IPS-18c (cell line): Measurements from ENCODE around the gene SGMS1.

ENCODE experiments used
- H3K4me3 ChIP-seq: 2 replicates; pipeline ENCODE4 v1.7.0; 2013; ENCODE audit warnings: low read depth, mild to moderate bottlenecking, low read length, moderate library complexity; ENCODE audit not compliant: insufficient read depth
- H3K9me3 ChIP-seq: one replicate; pipeline ENCODE4 v1.6.1; 2013; ENCODE audit warnings: mild to moderate bottlenecking, low read length, moderate library complexity; ENCODE audit not compliant: control insufficient read depth, insufficient read depth

The SGMS1 gene

GRCh38 chr10:50397312-50398140 lies 226.2 kb downstream of the SGMS1 start:
- Histone ChIP-seq H3K4me3 (no peak overlapping the region), H3K9me3 (no peaks in the 10 kb centered on the region)

- H3K9me3 ChIP-seq: no peaks in the 10 kb centered on the region
- no peak overlapping the region for H3K4me3 ChIP-seq
Observed at GRCh38 chr10:50396491-50397311, 227.1 kb downstream of the SGMS1 start.

- Histone ChIP-seq H3K9me3 (no peaks in the 10 kb centered on the region), H3K4me3 (no peak overlapping the region)
Observed at GRCh38 chr10:50395851-50396250, 227.9 kb downstream of the SGMS1 start.

- no peaks in the 10 kb centered on the region for H3K9me3 ChIP-seq
- no peak overlapping the region for H3K4me3 ChIP-seq
Observed at GRCh38 chr10:50395271-50395670, 228.5 kb downstream of the SGMS1 start.

GRCh38 chr10:50394832-50395231 lies 228.9 kb downstream of the SGMS1 start:
- H3K4me3 ChIP-seq: no peak overlapping the region
- no peaks in the 10 kb centered on the region for H3K9me3 ChIP-seq

- Histone ChIP-seq H3K4me3 (no peak overlapping the region), H3K9me3 (no peaks in the 10 kb centered on the region)
Observed at GRCh38 chr10:50393784-50394467, 229.8 kb downstream of the SGMS1 start.

GRCh38 chr10:50392966-50393718 lies 230.6 kb downstream of the SGMS1 start:
- Histone ChIP-seq H3K9me3 (no peaks in the 10 kb centered on the region), H3K4me3 (no peak overlapping the region)

GRCh38 chr10:50392426-50392825 lies 231.3 kb downstream of the SGMS1 start:
- Histone ChIP-seq H3K9me3 (no peaks in the 10 kb centered on the region), H3K4me3 (no peak overlapping the region)

GRCh38 chr10:50390302-50390701 lies 233.5 kb downstream of the SGMS1 start:
- Histone ChIP-seq H3K4me3 (no peak overlapping the region), H3K9me3 (no peaks in the 10 kb centered on the region)

- Histone ChIP-seq H3K4me3 (no peak overlapping the region), H3K9me3 (no peaks in the 10 kb centered on the region)
Observed at GRCh38 chr10:50388181-50388580, 235.6 kb downstream of the SGMS1 start.

GRCh38 chr10:50387732-50388073 lies 236.1 kb downstream of the SGMS1 start:
- no peak overlapping the region for H3K4me3 ChIP-seq
- no peaks in the 10 kb centered on the region for H3K9me3 ChIP-seq

- no peak overlapping the region for H3K4me3 ChIP-seq
- H3K9me3 ChIP-seq: no peaks in the 10 kb centered on the region
Observed at GRCh38 chr10:50387007-50387731, 236.6 kb downstream of the SGMS1 start.

- Histone ChIP-seq H3K4me3 (no peak overlapping the region), H3K9me3 (no peaks in the 10 kb centered on the region)
Observed at GRCh38 chr10:50385624-50386023, 238.1 kb downstream of the SGMS1 start.

- H3K4me3 ChIP-seq: no peak overlapping the region
Observed at GRCh38 chr10:50384898-50385297, 238.9 kb downstream of the SGMS1 start.

GRCh38 chr10:50384238-50384637 lies 239.5 kb downstream of the SGMS1 start:
- H3K9me3 ChIP-seq: no peaks in the 10 kb centered on the region
- no peak overlapping the region for H3K4me3 ChIP-seq

More at GRCh38 chr10:50384898-50385297, 238.9 kb downstream of the SGMS1 start:
- no peaks in the 10 kb centered on the region for H3K9me3 ChIP-seq

GRCh38 chr10:50382576-50383023 lies 241.2 kb downstream of the SGMS1 start:
- H3K9me3 ChIP-seq: no peaks in the 10 kb centered on the region
- H3K4me3 ChIP-seq: no peak overlapping the region
